Esophagus squamous epithelium (tissue), 5 donors: ENCODE measurements around the gene STMN1. TPM values are rescaled to one million over a fixed set of nuclear protein-coding genes. Genes with fewer than 3 reads are reported as not detected.
A peak's percentile ranks its signal among the peaks of the same experiment; 100 is the strongest.

ENCODE experiments used
- DNase-seq: peaks from one replicate; lab custom pipeline; 2025; lab: John Stamatoyannopoulos, UW
- H3K27ac ChIP-seq, 4 donors: fragments of 200-600 bp; sonication (generic); one replicate each; pipeline ENCODE4 v1.5.1; 2016 to 2019; ENCODE audit warnings: mild to moderate bottlenecking in 1 of 4
- H3K27me3 ChIP-seq, 4 donors: fragments of 200-600 bp; sonication (generic); 1 replicate in 3 of 4; 2 replicates in 1 of 4; pipeline versions ENCODE4 v1.5.1 to v1.6.0; 2017 to 2021; ENCODE audit warnings: antibody characterized with exemption in 1 of 4
- H3K36me3 ChIP-seq, 3 donors: fragments of 200-600 bp; sonication (generic); one replicate each; pipeline ENCODE4 v1.5.1; 2016 to 2019
- H3K4me1 ChIP-seq, 3 donors: fragments of 200-600 bp; sonication (generic); one replicate each; pipeline ENCODE4 v1.5.1; 2017 to 2019
- H3K4me3 ChIP-seq, 4 donors: fragments of 200-600 bp; sonication (generic); 1 replicate in 3 of 4; 2 replicates in 1 of 4; pipeline ENCODE4 v1.5.1; 2016 to 2019; ENCODE audit warnings: mild to moderate bottlenecking in 2 of 4, moderate library complexity in 1 of 4
- H3K9me3 ChIP-seq, 3 donors: fragments of 200-600 bp; sonication (generic); one replicate each; pipeline ENCODE4 v1.5.1; 2016 to 2019
- CTCF ChIP-seq, 6 experiments: fragments of 450-650 bp in 4 of 6; fragments of 200-600 bp in 2 of 6; sonication (generic) in 2 of 6; IDR thresholded peaks; one replicate each; pipeline ENCODE4 v1.5.1; 2016 to 2019; ENCODE audit warnings: antibody characterized with exemption in 6 of 6, mild to moderate bottlenecking in 4 of 6, moderate library complexity in 4 of 6
- POLR2A ChIP-seq, 4 donors: fragments of 450-650 bp; IDR thresholded peaks; one replicate each; pipeline ENCODE4 v1.6.1; 2017; ENCODE audit warnings: antibody characterized with exemption in 4 of 4, mild to moderate bottlenecking in 4 of 4, moderate library complexity in 3 of 4
- WGBS, 2 donors: methylation state at CpG; one replicate each; pipeline ENCODE4 v1.1.5; 2018; 5-methylcytosine and 5-hydroxymethylcytosine counted together
- intact Hi-C: fragments of 100-400 bp; cut with DNase I; formaldehyde crosslinking; loops from one replicate; pipeline ENCODE4 v1.15.0; 2022
- total RNA-seq, 4 donors: library from RNA; depleted of rRNA; stranded (reverse); fragments of >200 nt; gene quantifications; one replicate each; pipeline ENCODE4 v1.1.0, GENCODE V29; 2016
- donor health status: DM: yes; HTN: yes; CAD: no.

The STMN1 gene
- total RNA-seq, 4 donors from 2014 or later: 29.6 to 65.5 (median 42.7) TPM

- H3K4me3 ChIP-seq: no peak overlapping the region
- peaks cover 0 to 20% (median 4%) of the 10 kb centered on the region in 3 donors for H3K36me3 ChIP-seq
- no peak for DNase-seq
- no peaks in the 10 kb centered on the region for H3K27me3 ChIP-seq
- WGBS, 2 donors: 20 to 39% methylated on average over 4 of the region's 5 CpGs
- peak overlapping the region; percentile 66 to 81 (median 70) for H3K27ac ChIP-seq
- no peaks in the 10 kb centered on the region for H3K9me3 ChIP-seq
- intact Hi-C loops: no loop called here
- peaks cover 49 to 89% (median 54%) of the 10 kb centered on the region in 3 donors for H3K4me1 ChIP-seq
- TF ChIP-seq CTCF (IDR thresholded peaks at IDR 0.05) (no peak), POLR2A (IDR thresholded peaks at IDR 0.05) (no peak)
Observed at GRCh38 chr1:25871086-25871703, 35.0 kb downstream of the STMN1 start.

- Histone ChIP-seq H3K36me3 (peaks cover 0 to 20% (median 4%) of the 10 kb centered on the region in 3 donors), H3K9me3 (no peaks in the 10 kb centered on the region), H3K27me3 (no peaks in the 10 kb centered on the region), H3K4me3 (no peak overlapping the region), H3K27ac (peak overlapping the region in 3 of 4 donors; percentile 66 to 81 (median 74)), H3K4me1 (peaks cover 43 to 85% (median 51%) of the 10 kb centered on the region in 3 donors)
- WGBS, 2 donors: 47 to 67% methylated on average over 1 of the region's 1 CpG
- no peak for DNase-seq
- intact Hi-C loops: no loop called here
- TF ChIP-seq POLR2A (IDR thresholded peaks at IDR 0.05) (no peak), CTCF (IDR thresholded peaks at IDR 0.05) (no peak)
Observed at GRCh38 chr1:25870614-25871013, 35.6 kb downstream of the STMN1 start.

GRCh38 chr1:25869909-25870606 lies 36.2 kb downstream of the STMN1 start:
- TF ChIP-seq CTCF (IDR thresholded peaks at IDR 0.05) (no peak), POLR2A (IDR thresholded peaks at IDR 0.05) (no peak)
- intact Hi-C loops: no loop called here
- peak overlapping the region in 3 of 4 donors; percentile 66 to 81 (median 74) for H3K27ac ChIP-seq
- peaks cover 0 to 20% (median 4%) of the 10 kb centered on the region in 3 donors for H3K36me3 ChIP-seq
- H3K4me3 ChIP-seq: no peak overlapping the region
- peaks cover 40 to 80% (median 51%) of the 10 kb centered on the region in 3 donors for H3K4me1 ChIP-seq
- no peaks in the 10 kb centered on the region for H3K27me3 ChIP-seq
- WGBS, 2 donors: 50 to 61% methylated on average over 3 to 4 of the region's 6 CpGs
- DNase-seq: no peak
- no peaks in the 10 kb centered on the region for H3K9me3 ChIP-seq

- DNase-seq: no peak
- no peak overlapping the region for H3K4me3 ChIP-seq
- H3K4me1 ChIP-seq: peaks cover 27 to 68% (median 31%) of the 10 kb centered on the region in 3 donors
- intact Hi-C loops: no loop called here
- peaks cover 0 to 33% (median 4%) of the 10 kb centered on the region in 3 donors for H3K36me3 ChIP-seq
- H3K27ac ChIP-seq: peak overlapping the region in 3 of 4 donors; percentile 12 to 52 (median 19)
- no peaks in the 10 kb centered on the region for H3K9me3 ChIP-seq
- TF ChIP-seq CTCF (IDR thresholded peaks at IDR 0.05): no peak
- TF ChIP-seq POLR2A (IDR thresholded peaks at IDR 0.05): no peak
- WGBS, 2 donors: 46 to 54% methylated on average over 6 to 7 of the region's 9 CpGs
- no peaks in the 10 kb centered on the region for H3K27me3 ChIP-seq
Observed at GRCh38 chr1:25867210-25867991, 38.8 kb downstream of the STMN1 start.
